Thyroid gland (tissue), 4 donors: ENCODE results near the gene SAT1. TPM values are rescaled to one million over a fixed set of nuclear protein-coding genes. Genes with fewer than 3 reads are reported as not detected.

Experiments
- DNase-seq, 2 donors: peaks; one replicate each; pipeline ENCODE4 v3.0.0-alpha.2; 2019
- H3K27ac ChIP-seq, 3 donors: fragments of 200-600 bp; sonication (generic); 1 replicate in 2 of 3; 2 replicates in 1 of 3; pipeline ENCODE4 v1.5.1; 2016 to 2019; ENCODE audit warnings: mild to moderate bottlenecking in 1 of 3, moderate library complexity in 1 of 3
- H3K27me3 ChIP-seq: fragments of 200-600 bp; sonication (generic); one replicate; pipeline ENCODE4 v1.5.1; 2019
- H3K36me3 ChIP-seq, 2 donors: fragments of 200-600 bp; sonication (generic); one replicate each; pipeline ENCODE4 v1.5.1; 2016 to 2019
- H3K4me1 ChIP-seq, 2 donors: fragments of 200-600 bp; sonication (generic); one replicate each; pipeline ENCODE4 v1.5.1; 2017 to 2019
- H3K4me3 ChIP-seq, 3 donors: fragments of 200-600 bp; sonication (generic); replicated peaks in 1 of 3; 1 replicate in 2 of 3; 2 replicates in 1 of 3; pipeline ENCODE4 v1.5.1; 2016; ENCODE audit warnings: mild to moderate bottlenecking in 1 of 3
- H3K9me3 ChIP-seq: fragments of 200-600 bp; sonication (generic); one replicate; pipeline ENCODE4 v1.5.1; 2017
- POLR2A ChIP-seq, 2 donors: fragments of 450-650 bp; IDR thresholded peaks; one replicate each; pipeline ENCODE4 v1.6.1; 2017; ENCODE audit warnings: antibody characterized with exemption in 2 of 2, mild to moderate bottlenecking in 2 of 2, moderate library complexity in 1 of 2
- WGBS, 2 donors: methylation state at CpG; one replicate each; pipeline ENCODE4 v1.1.5; 2017; 5-methylcytosine and 5-hydroxymethylcytosine counted together
- intact Hi-C: fragments of 100-400 bp; cut with DNase I; formaldehyde crosslinking; loops from one replicate; pipeline ENCODE4 v1.15.1; 2023
- total RNA-seq, 4 donors: library from RNA; depleted of rRNA; stranded (reverse); fragments of >200 nt; gene quantifications; one replicate each; pipeline ENCODE4 v1.2.3, GENCODE V29; 2016
- TF ChIP-seq, protein P1 (sequence below), 6 experiments: fragments of 200-600 bp in 3 of 6; fragments of 450-650 bp in 3 of 6; sonication (generic) in 3 of 6; IDR thresholded peaks; one replicate each; pipeline ENCODE4 v1.5.1; 2016 to 2019; ENCODE audit warnings: antibody characterized with exemption in 6 of 6, mild to moderate bottlenecking in 2 of 6, inconsistent platforms in 1 of 6, moderate library complexity in 1 of 6

SAT1 gene
- total RNA-seq, 4 donors from 2014 or later, result 768 to 1,187 (median 831) TPM

DNA sequence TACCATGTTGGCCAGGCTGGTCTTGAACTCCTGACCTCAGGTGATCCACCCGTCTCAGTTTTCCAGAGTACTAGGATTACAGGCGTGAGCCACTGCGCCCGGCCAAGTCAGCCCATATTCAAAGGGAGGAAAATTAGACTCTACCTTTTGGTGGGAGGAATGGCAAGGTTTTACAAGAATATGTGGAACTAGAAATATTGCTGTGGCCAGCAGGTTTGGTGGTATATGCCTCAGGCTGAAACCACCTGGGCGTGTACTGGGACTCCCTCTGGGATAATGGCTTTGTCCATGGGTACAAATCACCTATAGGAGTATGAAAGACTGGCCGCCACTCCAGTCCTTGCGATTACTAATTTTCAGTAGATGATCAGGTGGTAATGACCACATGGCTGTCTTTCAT lies 32.4 kb downstream of the SAT1 start:
- no peak overlapping the region for H3K4me3 ChIP-seq
- H3K27me3 ChIP-seq, result no peaks in the 10 kb centered on the region
- H3K27ac ChIP-seq, result no peak overlapping the region
- intact Hi-C loops, result no loop called here
- H3K4me1 ChIP-seq, result no peaks in the 10 kb centered on the region
- no peak for DNase-seq
- TF ChIP-seq, protein P1, sequence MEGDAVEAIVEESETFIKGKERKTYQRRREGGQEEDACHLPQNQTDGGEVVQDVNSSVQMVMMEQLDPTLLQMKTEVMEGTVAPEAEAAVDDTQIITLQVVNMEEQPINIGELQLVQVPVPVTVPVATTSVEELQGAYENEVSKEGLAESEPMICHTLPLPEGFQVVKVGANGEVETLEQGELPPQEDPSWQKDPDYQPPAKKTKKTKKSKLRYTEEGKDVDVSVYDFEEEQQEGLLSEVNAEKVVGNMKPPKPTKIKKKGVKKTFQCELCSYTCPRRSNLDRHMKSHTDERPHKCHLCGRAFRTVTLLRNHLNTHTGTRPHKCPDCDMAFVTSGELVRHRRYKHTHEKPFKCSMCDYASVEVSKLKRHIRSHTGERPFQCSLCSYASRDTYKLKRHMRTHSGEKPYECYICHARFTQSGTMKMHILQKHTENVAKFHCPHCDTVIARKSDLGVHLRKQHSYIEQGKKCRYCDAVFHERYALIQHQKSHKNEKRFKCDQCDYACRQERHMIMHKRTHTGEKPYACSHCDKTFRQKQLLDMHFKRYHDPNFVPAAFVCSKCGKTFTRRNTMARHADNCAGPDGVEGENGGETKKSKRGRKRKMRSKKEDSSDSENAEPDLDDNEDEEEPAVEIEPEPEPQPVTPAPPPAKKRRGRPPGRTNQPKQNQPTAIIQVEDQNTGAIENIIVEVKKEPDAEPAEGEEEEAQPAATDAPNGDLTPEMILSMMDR (IDR thresholded peaks at IDR 0.05), result no peak
- TF ChIP-seq POLR2A (IDR thresholded peaks at IDR 0.05), result no peak
- no peaks in the 10 kb centered on the region for H3K36me3 ChIP-seq
- H3K9me3 ChIP-seq, result no peaks in the 10 kb centered on the region
- 96 to 100% methylated on average over 6 to 7 of the region's 7 CpGs for WGBS, 2 donors

DNA sequence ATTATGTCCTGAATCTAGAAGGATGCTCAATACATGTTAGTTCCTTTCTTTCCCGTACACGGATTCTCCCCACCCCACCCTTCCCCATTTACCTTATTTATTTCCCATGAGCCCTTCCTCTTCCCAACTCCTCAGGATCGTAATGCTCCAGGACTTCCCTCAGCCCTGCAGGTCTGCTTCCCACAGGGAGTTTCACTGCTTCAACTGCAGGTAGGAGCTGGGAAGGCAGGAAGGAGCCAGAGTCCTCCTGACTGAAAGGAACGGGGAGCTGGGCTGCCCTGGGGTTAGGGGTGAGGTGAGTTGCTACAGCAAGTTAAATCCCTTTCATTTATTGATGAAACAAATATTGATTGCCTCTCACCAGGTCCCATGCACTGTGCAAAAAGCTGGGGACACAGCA lies 33.2 kb downstream of the SAT1 start:
- TF ChIP-seq, protein P1 (IDR thresholded peaks at IDR 0.05), result no peak
- no peak for TF ChIP-seq POLR2A (IDR thresholded peaks at IDR 0.05)
- Histone ChIP-seq H3K36me3 (no peaks in the 10 kb centered on the region), H3K27ac (no peak overlapping the region), H3K4me1 (no peaks in the 10 kb centered on the region), H3K27me3 (no peaks in the 10 kb centered on the region), H3K4me3 (no peak overlapping the region), H3K9me3 (no peaks in the 10 kb centered on the region)
- intact Hi-C loops, result no loop called here
- 88 to 91% methylated on average over 3 to 4 of the region's 4 CpGs for WGBS, 2 donors
- no peak for DNase-seq

DNA sequence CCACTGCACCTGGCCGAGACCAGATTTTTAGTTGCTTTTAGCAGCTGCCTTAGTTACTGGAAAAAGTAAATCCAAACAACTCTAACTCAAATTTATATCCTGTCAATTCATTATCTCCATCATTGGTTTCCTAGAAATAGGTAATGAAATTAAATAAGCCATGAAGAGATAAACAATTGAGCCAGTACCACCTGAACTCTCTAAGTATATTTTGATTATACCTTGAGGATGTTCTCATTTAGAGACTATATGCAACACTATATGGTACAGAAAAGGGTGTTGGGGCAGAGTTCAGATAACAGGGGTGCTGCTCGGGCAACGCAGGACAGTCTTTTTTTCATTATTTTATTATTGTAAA lies 35.0 kb downstream of the SAT1 start:
- H3K4me1 ChIP-seq, result no peaks in the 10 kb centered on the region
- WGBS, 2 donors, result 88 to 91% methylated on average over 3 of the region's 3 CpGs
- DNase-seq, result no peak

DNA sequence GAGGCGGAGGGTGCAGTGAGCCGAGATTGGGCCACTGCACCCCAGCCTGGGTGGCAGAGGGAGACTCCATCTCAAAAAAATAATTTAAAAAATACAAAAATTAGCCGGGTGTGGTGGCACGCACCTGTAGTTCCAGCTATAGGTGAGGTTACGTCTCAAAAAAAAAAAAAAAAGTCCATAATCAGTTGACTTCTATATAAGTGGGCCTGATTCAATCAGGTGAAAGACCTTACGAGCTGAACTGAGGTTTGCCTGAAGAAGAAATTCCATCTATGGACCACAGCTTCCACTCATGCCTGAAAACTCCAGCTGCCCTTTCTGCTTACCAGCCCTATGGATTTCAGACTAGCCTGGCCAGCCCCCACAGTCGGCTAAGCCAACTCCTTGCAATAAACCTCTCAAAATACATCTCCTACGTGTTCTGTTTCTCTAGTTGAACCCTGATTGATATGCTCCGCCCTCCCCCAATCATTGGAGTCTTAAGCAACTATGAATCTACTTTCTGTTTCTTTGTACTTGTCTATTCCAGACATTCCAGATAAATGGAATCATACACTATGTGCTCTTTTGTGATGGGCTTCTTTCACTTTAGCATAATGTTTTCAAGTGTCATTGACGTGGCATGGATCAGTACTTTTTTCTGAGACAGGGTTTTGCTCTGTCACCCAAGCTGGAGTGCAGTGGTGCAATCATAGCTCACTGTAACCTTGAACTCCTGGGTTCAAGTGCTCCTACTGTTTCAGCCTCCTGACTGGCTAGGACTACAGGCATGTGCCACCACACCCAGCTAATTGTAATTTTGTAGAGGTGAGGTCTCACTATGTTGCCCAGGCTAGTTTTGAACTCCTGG lies 36.6 kb downstream of the SAT1 start:
- Histone ChIP-seq H3K36me3 (no peaks in the 10 kb centered on the region), H3K27ac (no peak overlapping the region), H3K4me3 (no peak overlapping the region), H3K4me1 (no peaks in the 10 kb centered on the region), H3K27me3 (no peaks in the 10 kb centered on the region), H3K9me3 (no peaks in the 10 kb centered on the region)
- no peak for DNase-seq
- intact Hi-C loops, result no loop called here
- TF ChIP-seq POLR2A (IDR thresholded peaks at IDR 0.05), result no peak
- TF ChIP-seq, protein P1 (IDR thresholded peaks at IDR 0.05), result no peak
- 80 to 82% methylated on average over 10 of the region's 10 CpGs for WGBS, 2 donors

More for the DNA sequence above, 35.0 kb downstream of the SAT1 start:
- Histone ChIP-seq H3K9me3 (no peaks in the 10 kb centered on the region), H3K36me3 (no peaks in the 10 kb centered on the region), H3K27me3 (no peaks in the 10 kb centered on the region), H3K4me3 (no peak overlapping the region), H3K27ac (no peak overlapping the region)
- intact Hi-C loops, result no loop called here
- TF ChIP-seq, protein P1 (IDR thresholded peaks at IDR 0.05), result no peak
- TF ChIP-seq POLR2A (IDR thresholded peaks at IDR 0.05), result no peak

DNA sequence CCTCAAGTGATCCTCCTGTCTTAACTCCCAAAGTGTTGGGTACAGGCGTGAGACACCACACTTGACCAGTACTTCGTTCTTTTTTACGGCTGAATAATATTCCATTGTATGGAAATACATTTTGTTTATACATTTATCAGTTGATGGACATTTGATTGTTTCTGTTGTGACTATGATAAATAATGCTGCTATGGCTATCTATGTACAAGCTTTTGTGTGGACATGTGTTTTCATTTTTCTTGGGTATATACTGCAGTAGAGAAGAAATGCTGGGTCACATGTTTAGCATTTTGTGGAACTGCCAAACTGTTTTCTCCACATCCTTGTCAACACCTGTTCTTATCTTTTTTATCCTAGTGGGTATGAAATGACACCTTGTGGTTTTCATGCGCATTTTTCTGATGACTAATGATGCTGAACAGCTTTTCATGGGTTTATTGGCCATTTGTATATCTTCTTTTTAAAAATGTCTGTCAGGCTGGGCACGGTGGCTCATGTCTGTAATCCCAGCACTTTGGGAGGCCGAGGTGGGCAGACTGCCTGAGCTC lies 37.3 kb downstream of the SAT1 start:
- intact Hi-C loops, result no loop called here
- Histone ChIP-seq H3K4me1 (no peaks in the 10 kb centered on the region), H3K36me3 (no peaks in the 10 kb centered on the region), H3K27me3 (no peaks in the 10 kb centered on the region), H3K9me3 (no peaks in the 10 kb centered on the region), H3K4me3 (no peak overlapping the region), H3K27ac (no peak overlapping the region)
- no peak for DNase-seq
- 79 to 81% methylated on average over 6 of the region's 6 CpGs for WGBS, 2 donors
- TF ChIP-seq, protein P1 (IDR thresholded peaks at IDR 0.05), result no peak
- no peak for TF ChIP-seq POLR2A (IDR thresholded peaks at IDR 0.05)
